ENCODE results near the gene TIMM8B. TPM values are rescaled to one million over a fixed set of nuclear protein-coding genes. Genes with fewer than 3 reads are reported as not detected.

The TIMM8B gene
- polyA plus RNA-seq, 3 donors: 27.9 to 160 (median 143) TPM

GRCh38 chr11:112118176-112118575 lies 31.6 kb upstream of the TIMM8B start:
- Histone ChIP-seq H3K79me2 (ENCODE audit: insufficient read depth, low read length) (no peaks in the 10 kb centered on the region), H3K9me3 (replicated peaks in 1 of 2; ENCODE audit: control insufficient read depth in 1 of 2, insufficient read depth in 1 of 2, low read length in 2 of 2) (no peaks in the 10 kb centered on the region), H2AFZ (ENCODE audit: insufficient read depth, low read depth, low read length, poor library complexity, severe bottlenecking) (no peak overlapping the region), H3K36me3 (replicated peaks in 1 of 2; ENCODE audit: control insufficient read depth in 1 of 2, insufficient read depth in 2 of 2, low read length in 2 of 2) (no peaks in the 10 kb centered on the region), H3K4me3 (replicated peaks in 1 of 3; ENCODE audit: low read depth in 2 of 3, low read length in 3 of 3) (no peak overlapping the region), H4K20me1 (ENCODE audit: insufficient read depth, low read length) (no peaks in the 10 kb centered on the region), H3K4me1 (ENCODE audit: control insufficient read depth in 1 of 2, insufficient read depth in 2 of 2, low read length in 2 of 2) (peaks cover 28 to 29% of the 10 kb centered on the region in 2 donors), H3K27me3 (ENCODE audit: control insufficient read depth in 2 of 2, insufficient read depth in 2 of 2, low read length in 2 of 2) (no peaks in the 10 kb centered on the region), H3K27ac (ENCODE audit: low read depth in 1 of 2, low read length in 2 of 2) (no peak overlapping the region), H3K9ac (ENCODE audit: insufficient read depth, low read length, poor library complexity, severe bottlenecking) (no peak overlapping the region), H3K4me2 (replicated peaks; ENCODE audit: extremely low read depth, low read length, poor library complexity, severe bottlenecking) (no peak overlapping the region)
- intact Hi-C loops (cut with micrococcal nuclease): loop anchor here in 1 of 2 donors (10.0 kb wide), 1 partner anchor 167 kb away; no protein-coding TSS in a partner anchor
- Mint-ChIP-seq H3K4me3 (no peak overlapping the region), H3K9me3 (peaks cover 0 to 2% (median 0%) of the 10 kb centered on the region in 7 donors), H3K27me3 (ENCODE audit: low read depth in 3 of 3) (peaks cover 0 to 2% (median 0%) of the 10 kb centered on the region in 3 donors), H3K27ac (peak overlapping the region in 1 of 7 donors; percentile 25), H3K4me1 (peaks cover 37% of the 10 kb centered on the region), H3K36me3 (peaks cover 3 to 8% of the 10 kb centered on the region in 2 donors)
- no peak for TF ChIP-seq CTCF (IDR thresholded peaks at IDR 0.05)
- no CpG with 5 or more reads among the region's 2 CpGs for WGBS (ENCODE audit: insufficient coverage)
- no peak for DNase-seq

GRCh38 chr11:112115386-112115785 lies 28.8 kb upstream of the TIMM8B start:
- Mint-ChIP-seq H3K36me3 (peaks cover 0 to 2% of the 10 kb centered on the region in 2 donors), H3K4me3 (no peak overlapping the region), H3K4me1 (peaks cover 30% of the 10 kb centered on the region), H3K27ac (no peak overlapping the region), H3K27me3 (ENCODE audit: low read depth in 3 of 3) (peaks cover 0 to 2% (median 0%) of the 10 kb centered on the region in 3 donors), H3K9me3 (peaks cover 0 to 4% (median 0%) of the 10 kb centered on the region in 7 donors)
- Histone ChIP-seq H4K20me1 (ENCODE audit: insufficient read depth, low read length) (no peaks in the 10 kb centered on the region), H3K27ac (ENCODE audit: low read depth in 1 of 2, low read length in 2 of 2) (no peak overlapping the region), H3K4me3 (replicated peaks in 1 of 3; ENCODE audit: low read depth in 2 of 3, low read length in 3 of 3) (no peak overlapping the region), H3K27me3 (ENCODE audit: control insufficient read depth in 2 of 2, insufficient read depth in 2 of 2, low read length in 2 of 2) (no peaks in the 10 kb centered on the region), H3K79me2 (ENCODE audit: insufficient read depth, low read length) (no peaks in the 10 kb centered on the region), H2AFZ (ENCODE audit: insufficient read depth, low read depth, low read length, poor library complexity, severe bottlenecking) (no peak overlapping the region), H3K9me3 (replicated peaks in 1 of 2; ENCODE audit: control insufficient read depth in 1 of 2, insufficient read depth in 1 of 2, low read length in 2 of 2) (no peaks in the 10 kb centered on the region), H3K9ac (ENCODE audit: insufficient read depth, low read length, poor library complexity, severe bottlenecking) (no peak overlapping the region), H3K4me2 (replicated peaks; ENCODE audit: extremely low read depth, low read length, poor library complexity, severe bottlenecking) (no peak overlapping the region), H3K4me1 (ENCODE audit: control insufficient read depth in 1 of 2, insufficient read depth in 2 of 2, low read length in 2 of 2) (peaks cover 22 to 26% of the 10 kb centered on the region in 2 donors), H3K36me3 (replicated peaks in 1 of 2; ENCODE audit: control insufficient read depth in 1 of 2, insufficient read depth in 2 of 2, low read length in 2 of 2) (no peaks in the 10 kb centered on the region)
- intact Hi-C loops (cut with micrococcal nuclease): loop anchor here in 1 of 2 donors (10.0 kb wide), 1 partner anchor 169 kb away; no protein-coding TSS in a partner anchor
- TF ChIP-seq CTCF (IDR thresholded peaks at IDR 0.05): no peak
- no peak for DNase-seq
- WGBS (ENCODE audit: insufficient coverage): 68% methylated on average over 3 of the region's 5 CpGs

All from CD14-positive monocyte (primary cell).